Esophagus (tissue), 2 donors: ENCODE data around the gene SLC25A31. TPM values are rescaled to one million over a fixed set of nuclear protein-coding genes. Genes with fewer than 3 reads are reported as not detected.

Experiments
- H3K27ac ChIP-seq, 2 donors: one replicate each; pipeline ENCODE4 v1.5.1; 2013; ENCODE audit warnings: low read depth in 2 of 2, mild to moderate bottlenecking in 2 of 2, inconsistent platforms in 1 of 2, low read length in 1 of 2, moderate library complexity in 1 of 2
- H3K27me3 ChIP-seq, 2 donors: one replicate each; pipeline ENCODE4 v1.6.1; 2013; ENCODE audit warnings: low read length in 2 of 2, control low read depth in 1 of 2, mild to moderate bottlenecking in 1 of 2; ENCODE audit not compliant: insufficient read depth in 2 of 2, control insufficient read depth in 1 of 2
- H3K36me3 ChIP-seq, 2 donors: one replicate each; pipeline ENCODE4 v1.6.1; 2013; ENCODE audit warnings: low read length in 1 of 2; ENCODE audit not compliant: control insufficient read depth in 2 of 2, insufficient read depth in 2 of 2
- H3K4me1 ChIP-seq, 2 donors: one replicate each; pipeline ENCODE4 v1.6.1; 2013; ENCODE audit warnings: low read length in 1 of 2; ENCODE audit not compliant: control insufficient read depth in 2 of 2, insufficient read depth in 2 of 2
- H3K4me3 ChIP-seq, 2 donors: one replicate each; pipeline ENCODE4 v1.5.1; 2013; ENCODE audit warnings: low read length in 2 of 2, mild to moderate bottlenecking in 2 of 2, low read depth in 1 of 2, moderate library complexity in 1 of 2
- H3K9me3 ChIP-seq, 2 donors: one replicate each; pipeline ENCODE4 v1.6.1; 2013; ENCODE audit warnings: mild to moderate bottlenecking in 2 of 2, low read depth in 1 of 2, low read length in 1 of 2, moderate library complexity in 1 of 2; ENCODE audit not compliant: control insufficient read depth in 2 of 2, insufficient read depth in 1 of 2
- WGBS, 2 donors: extraction: QIAGEN DNeasy Blood & Tissue Kit; methylation state at CpG; one replicate each; pipeline ENCODE4 v1.1.7; 2013; 5-methylcytosine and 5-hydroxymethylcytosine counted together
- polyA plus RNA-seq, 2 donors: library from polyadenylated mRNA; stranded (reverse); fragments of 200-250 nt; gene quantifications; one replicate each; pipeline ENCODE4 v1.2.3, GENCODE V29; 2013
- donor health status: healthy with polysubstance abuse.
- donor health status: Bipolar disorder and iron deficiency.

Gene SLC25A31
- polyA plus RNA-seq, 2 donors, result not detected

GRCh38 chr4:127737295-127737694, 7.1 kb downstream of the SLC25A31 start:
- Histone ChIP-seq H3K27ac (no peak overlapping the region), H3K36me3 (no peaks in the 10 kb centered on the region), H3K9me3 (peaks cover 0 to 4% of the 10 kb centered on the region in 2 donors), H3K4me1 (no peaks in the 10 kb centered on the region), H3K4me3 (no peak overlapping the region), H3K27me3 (no peaks in the 10 kb centered on the region)
- WGBS, 2 donors, result 48 to 60% methylated on average over 4 of the region's 4 CpGs

DNA sequence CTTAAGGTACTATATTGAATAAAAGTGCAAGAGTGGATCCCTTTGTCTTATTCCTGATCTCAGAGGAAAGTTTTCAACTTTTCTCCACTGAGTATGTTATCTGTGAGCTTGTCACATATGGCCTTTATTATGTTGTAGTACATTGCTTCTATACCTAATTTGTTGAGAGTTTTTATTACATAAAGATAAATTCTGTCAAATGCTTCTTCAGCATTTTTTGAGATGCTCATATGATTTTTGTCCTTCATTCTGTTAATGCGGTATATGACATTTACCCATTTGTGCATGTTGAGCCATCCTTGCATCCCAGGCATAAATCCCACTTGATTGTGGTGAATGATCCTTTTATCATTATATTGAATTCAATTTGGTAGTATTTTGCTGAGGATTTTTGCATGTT, 11.0 kb downstream of the SLC25A31 start:
- Histone ChIP-seq H3K9me3 (peaks cover 0 to 4% of the 10 kb centered on the region in 2 donors), H3K4me1 (no peaks in the 10 kb centered on the region)
- WGBS, 2 donors, result 97% methylated on average over 1 of the region's 1 CpG

GRCh38 chr4:127747883-127748282, 17.7 kb downstream of the SLC25A31 start:
- Histone ChIP-seq H3K4me3 (no peak overlapping the region), H3K4me1 (no peaks in the 10 kb centered on the region), H3K27me3 (no peaks in the 10 kb centered on the region), H3K36me3 (no peaks in the 10 kb centered on the region), H3K9me3 (no peaks in the 10 kb centered on the region), H3K27ac (no peak overlapping the region)
- 85 to 89% methylated on average over 4 of the region's 4 CpGs for WGBS, 2 donors

More for the DNA sequence above, 11.0 kb downstream of the SLC25A31 start:
- no peak overlapping the region for H3K27ac ChIP-seq
- H3K27me3 ChIP-seq, result no peaks in the 10 kb centered on the region
- H3K4me3 ChIP-seq, result no peak overlapping the region
- H3K36me3 ChIP-seq, result no peaks in the 10 kb centered on the region

GRCh38 chr4:127748957-127749356, 18.8 kb downstream of the SLC25A31 start:
- Histone ChIP-seq H3K4me1 (no peaks in the 10 kb centered on the region), H3K4me3 (no peak overlapping the region), H3K27me3 (no peaks in the 10 kb centered on the region), H3K36me3 (no peaks in the 10 kb centered on the region), H3K9me3 (no peaks in the 10 kb centered on the region), H3K27ac (no peak overlapping the region)
- 85 to 89% methylated on average over 2 of the region's 2 CpGs for WGBS, 2 donors

GRCh38 chr4:127756906-127757305, 26.7 kb downstream of the SLC25A31 start:
- no peaks in the 10 kb centered on the region for H3K27me3 ChIP-seq
- no peaks in the 10 kb centered on the region for H3K9me3 ChIP-seq
- H3K4me1 ChIP-seq, result no peaks in the 10 kb centered on the region
- no peaks in the 10 kb centered on the region for H3K36me3 ChIP-seq
- no peak overlapping the region for H3K27ac ChIP-seq
- 74 to 81% methylated on average over 2 of the region's 2 CpGs for WGBS, 2 donors
- no peak overlapping the region for H3K4me3 ChIP-seq

DNA sequence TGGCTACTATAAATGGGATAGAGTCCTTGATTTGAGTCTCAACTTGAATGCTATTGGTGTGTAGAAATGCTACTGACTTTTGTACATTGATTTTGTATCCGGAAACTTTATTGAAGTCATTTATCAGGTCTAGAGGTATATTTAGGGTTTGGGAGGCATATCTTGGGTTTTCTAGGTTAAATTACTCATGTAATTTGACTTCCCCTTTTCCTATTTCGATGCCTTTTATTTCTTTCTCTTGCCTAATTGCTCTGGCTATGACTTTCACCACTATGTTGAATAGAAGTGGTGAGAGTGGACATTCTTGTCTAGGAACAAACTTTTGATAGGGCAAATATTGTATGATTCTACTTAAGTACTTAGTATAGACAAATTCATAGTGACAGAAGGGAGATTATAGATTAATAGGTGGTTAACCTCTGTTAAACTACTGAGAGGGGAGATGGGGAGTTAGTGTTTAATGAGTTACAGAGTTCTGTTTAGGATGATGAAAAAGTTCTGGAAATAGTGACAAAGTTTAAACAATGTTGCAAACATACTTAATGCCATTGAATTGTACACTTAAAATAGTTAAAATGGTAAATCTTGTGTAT, 29.1 kb downstream of the SLC25A31 start:
- WGBS, 2 donors, result 78 to 79% methylated on average over 2 of the region's 2 CpGs
- H3K27me3 ChIP-seq, result no peaks in the 10 kb centered on the region
- no peak overlapping the region for H3K27ac ChIP-seq
- H3K36me3 ChIP-seq, result no peaks in the 10 kb centered on the region
- no peak overlapping the region for H3K4me3 ChIP-seq
- H3K4me1 ChIP-seq, result no peaks in the 10 kb centered on the region
- H3K9me3 ChIP-seq, result no peaks in the 10 kb centered on the region

- Histone ChIP-seq H3K27me3 (no peaks in the 10 kb centered on the region), H3K36me3 (no peaks in the 10 kb centered on the region), H3K27ac (no peak overlapping the region), H3K9me3 (no peaks in the 10 kb centered on the region), H3K4me3 (no peak overlapping the region), H3K4me1 (no peaks in the 10 kb centered on the region)
- WGBS, 2 donors, result 67 to 75% methylated on average over 3 of the region's 3 CpGs
Observed at GRCh38 chr4:127759893-127760292, 29.7 kb downstream of the SLC25A31 start.

DNA sequence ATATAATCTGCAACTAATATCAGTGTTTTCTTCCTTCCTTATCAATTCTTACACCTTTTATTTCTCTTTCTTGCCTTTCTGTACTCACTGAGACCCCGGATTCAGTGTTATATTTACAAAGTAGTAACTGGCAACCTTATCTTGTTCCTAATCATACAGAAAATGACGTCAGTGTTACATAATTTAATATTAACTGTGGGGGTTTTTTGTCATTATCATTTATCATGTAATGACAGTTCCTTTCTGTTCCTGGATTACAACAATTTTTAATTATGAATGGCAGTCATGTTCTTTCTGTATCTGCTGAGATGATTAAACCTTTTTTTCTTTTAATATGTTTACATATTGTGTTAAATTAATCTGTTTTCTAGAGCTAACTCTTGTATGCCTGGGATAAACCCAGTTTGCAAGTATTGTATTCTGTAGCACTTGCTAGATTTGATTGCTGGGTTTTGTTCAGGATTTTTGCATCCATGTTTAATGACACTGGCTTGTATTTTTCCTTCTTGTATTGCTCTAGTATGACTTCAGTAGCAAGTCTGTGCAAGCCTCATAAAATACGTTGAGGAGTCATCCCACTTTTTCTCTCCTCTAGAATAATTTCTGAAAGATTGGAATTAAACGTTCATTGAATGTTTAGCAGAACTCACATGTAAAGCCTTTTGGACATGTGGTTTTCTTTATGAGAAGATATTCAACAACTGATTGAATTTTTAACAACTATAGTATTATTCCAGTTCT, 41.5 kb downstream of the SLC25A31 start:
- H3K27me3 ChIP-seq, result no peaks in the 10 kb centered on the region
- no peak overlapping the region for H3K4me3 ChIP-seq
- no peaks in the 10 kb centered on the region for H3K4me1 ChIP-seq
- WGBS, 2 donors, result 40 to 46% methylated on average over 4 of the region's 4 CpGs
- H3K9me3 ChIP-seq, result no peaks in the 10 kb centered on the region
- no peaks in the 10 kb centered on the region for H3K36me3 ChIP-seq
- no peak overlapping the region for H3K27ac ChIP-seq

GRCh38 chr4:127772769-127773671, 42.8 kb downstream of the SLC25A31 start:
- H3K9me3 ChIP-seq, result no peaks in the 10 kb centered on the region
- H3K4me3 ChIP-seq, result no peak overlapping the region
- H3K4me1 ChIP-seq, result no peaks in the 10 kb centered on the region
- H3K36me3 ChIP-seq, result no peaks in the 10 kb centered on the region
- no peak overlapping the region for H3K27ac ChIP-seq
- 89 to 92% methylated on average over 10 of the region's 10 CpGs for WGBS, 2 donors
- no peaks in the 10 kb centered on the region for H3K27me3 ChIP-seq
